Superior temporal gyrus (tissue), 1 donor: ENCODE data around the gene EPHA5.

Experiments used
- DNase-seq: peaks from one replicate; pipeline ENCODE4 v3.0.0-alpha.2; 2016; ENCODE audit errors: extremely low spot score

EPHA5 gene

GRCh38 chr4:65498606-65499005, 171.7 kb downstream of the EPHA5 start:
- DNase-seq: no peak

DNA sequence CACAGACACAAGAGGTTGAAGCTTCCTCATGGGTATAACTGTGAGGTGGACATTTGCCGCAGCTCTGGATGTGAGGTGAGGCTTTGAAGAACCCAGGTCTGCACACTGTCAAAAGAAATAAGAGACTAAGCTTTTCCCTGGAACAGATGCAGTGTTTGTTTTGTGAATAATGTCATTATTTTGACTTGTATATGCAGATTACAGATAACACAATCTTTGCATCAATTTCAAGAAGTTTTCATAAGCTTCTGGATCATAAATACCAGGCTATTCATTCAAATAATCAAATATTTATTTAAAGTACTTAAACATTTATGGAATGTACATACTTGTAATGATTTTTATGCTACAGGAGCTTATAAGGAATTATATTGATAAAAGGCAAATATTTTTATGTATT, 174.8 kb downstream of the EPHA5 start:
- no peak for DNase-seq

GRCh38 chr4:65482410-65482809, 187.9 kb downstream of the EPHA5 start:
- DNase-seq: no peak

DNA sequence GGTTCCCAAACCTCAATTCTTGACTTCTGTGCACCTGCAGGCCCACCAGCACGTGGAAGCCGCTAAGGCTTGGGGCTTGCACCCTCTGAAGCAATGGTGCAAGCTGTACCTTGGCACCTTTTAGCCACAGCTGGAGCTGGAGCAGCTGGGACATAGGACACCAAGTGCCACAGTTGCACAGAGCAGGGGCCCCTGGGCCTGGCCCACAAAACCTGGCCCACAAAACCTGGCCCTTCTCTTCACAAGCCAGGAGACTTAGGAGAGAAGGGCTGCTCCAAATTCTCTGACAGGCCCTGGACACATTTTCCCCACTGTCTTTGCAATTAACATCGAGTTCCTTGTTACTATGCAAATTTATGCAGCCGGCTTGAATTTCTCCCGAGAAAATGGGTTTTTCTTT, 197.8 kb downstream of the EPHA5 start:
- no peak for DNase-seq

GRCh38 chr4:65467068-65467680, 203.1 kb downstream of the EPHA5 start:
- DNase-seq: no peak

DNA sequence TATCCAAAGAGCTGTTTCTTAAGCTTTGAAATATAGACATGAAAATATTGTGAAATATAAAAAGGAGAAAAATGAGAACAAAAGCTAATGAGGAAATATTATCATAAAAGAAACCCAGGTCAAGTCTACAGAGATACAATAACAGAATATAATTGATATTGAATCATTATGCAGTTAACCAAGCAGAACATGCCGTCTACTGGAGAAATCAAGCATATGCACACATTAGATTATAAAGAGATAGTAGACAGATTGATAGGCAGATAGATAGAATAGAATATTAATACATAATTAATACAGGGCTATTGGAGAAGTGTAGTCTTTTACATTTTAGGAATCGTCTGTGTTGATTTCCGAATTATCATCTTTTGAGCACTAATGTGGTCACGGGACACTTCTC, 208.5 kb downstream of the EPHA5 start:
- no peak for DNase-seq

GRCh38 chr4:65457011-65457410, 213.3 kb downstream of the EPHA5 start:
- no peak for DNase-seq

DNA sequence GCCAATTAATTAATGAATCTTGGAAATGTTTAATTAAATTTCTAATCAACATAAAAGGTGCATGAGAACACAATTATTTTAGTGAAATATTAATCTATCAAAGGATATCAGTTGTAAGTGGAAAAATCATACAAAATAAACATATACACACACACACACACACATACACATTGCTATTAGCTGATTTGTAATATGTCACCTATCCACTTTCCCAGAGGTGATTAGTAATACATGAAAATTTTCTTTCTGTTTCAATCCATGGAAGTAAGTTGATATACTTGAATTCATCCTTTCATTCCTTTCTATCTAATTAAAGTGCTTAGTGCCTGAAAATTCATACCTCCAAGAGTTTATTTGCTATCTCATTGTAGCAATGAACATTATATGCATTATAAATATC, 213.7 kb downstream of the EPHA5 start:
- DNase-seq: no peak

- DNase-seq: no peak
Measured at GRCh38 chr4:65453398-65453797, 216.9 kb downstream of the EPHA5 start.

DNA sequence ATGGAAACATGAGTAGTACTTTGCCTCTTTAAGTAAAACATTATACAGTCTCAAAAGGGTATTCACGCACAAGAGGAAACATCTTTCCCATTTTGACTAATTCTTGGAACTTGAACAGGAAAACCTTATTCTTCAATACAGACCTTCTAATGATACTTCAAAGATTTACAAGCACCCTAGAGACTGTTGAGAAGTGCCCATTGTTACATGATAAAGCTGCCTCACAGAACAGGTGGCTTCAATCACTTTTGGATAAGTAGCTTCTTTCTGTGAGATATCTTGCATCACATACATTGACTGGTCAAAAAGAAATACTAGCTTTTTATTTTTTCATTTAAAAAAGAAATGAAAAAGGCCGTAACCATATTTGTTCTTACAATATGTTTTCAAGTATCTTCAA, 219.4 kb downstream of the EPHA5 start:
- no peak for DNase-seq

DNA sequence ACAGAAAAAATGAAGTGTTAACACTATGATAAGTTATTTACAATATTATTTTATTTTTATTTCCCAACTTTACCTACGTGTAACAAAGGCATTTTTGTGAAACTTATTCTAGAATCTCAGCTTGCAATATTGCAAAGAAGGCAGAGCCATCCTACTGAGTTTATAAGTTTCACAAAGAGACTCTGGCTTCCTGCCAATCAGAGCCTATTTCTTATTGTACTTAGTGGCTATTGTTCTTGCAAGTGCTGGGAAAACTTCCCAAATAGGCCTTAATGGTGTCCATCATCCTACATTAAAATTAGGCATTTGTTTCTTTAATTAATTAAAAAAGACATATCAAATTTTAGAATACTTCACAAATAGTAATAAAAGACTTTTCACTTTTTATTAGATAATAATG, 233.2 kb downstream of the EPHA5 start:
- DNase-seq: no peak

- DNase-seq: no peak
Measured at GRCh38 chr4:65422109-65422508, 248.2 kb downstream of the EPHA5 start.

DNA sequence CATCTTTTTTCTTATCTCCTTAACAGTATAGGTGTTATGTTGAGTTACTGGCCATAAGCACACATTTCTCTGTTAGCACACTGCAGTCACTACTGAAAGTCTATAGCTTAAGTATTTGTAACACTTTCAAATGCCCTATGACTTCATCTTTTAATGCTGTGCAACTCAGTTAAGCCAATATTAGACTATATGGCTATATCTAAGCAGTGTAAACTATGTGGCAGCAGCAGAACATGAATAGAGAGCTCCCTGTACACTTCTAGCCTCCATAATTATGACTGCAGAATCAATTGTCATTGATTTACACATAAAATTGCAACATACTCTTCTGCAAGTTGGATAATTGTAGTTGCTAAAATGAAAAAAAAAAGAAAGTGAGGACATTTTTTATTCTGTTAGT, 250.3 kb downstream of the EPHA5 start:
- no peak for DNase-seq

GRCh38 chr4:65416891-65417290, 253.4 kb downstream of the EPHA5 start:
- DNase-seq: no peak

DNA sequence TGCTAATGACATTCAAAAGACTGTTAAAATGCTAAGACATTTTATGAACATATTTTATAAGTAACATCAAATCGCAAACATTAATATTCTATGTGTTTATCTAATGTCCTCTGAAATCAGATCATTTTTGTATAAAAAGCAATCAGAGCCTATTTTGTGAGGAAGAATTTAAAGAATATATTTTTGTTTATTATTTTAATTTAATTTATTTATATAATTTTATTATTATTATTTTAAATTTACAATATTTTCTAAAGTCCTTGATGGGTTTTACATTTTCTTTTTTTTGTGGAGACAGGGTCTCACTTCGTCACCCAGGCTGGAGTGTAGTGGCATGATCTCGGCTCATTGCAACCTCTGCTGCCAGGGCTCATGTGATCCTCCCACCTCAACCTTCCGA, 262.8 kb downstream of the EPHA5 start:
- DNase-seq: no peak

DNA sequence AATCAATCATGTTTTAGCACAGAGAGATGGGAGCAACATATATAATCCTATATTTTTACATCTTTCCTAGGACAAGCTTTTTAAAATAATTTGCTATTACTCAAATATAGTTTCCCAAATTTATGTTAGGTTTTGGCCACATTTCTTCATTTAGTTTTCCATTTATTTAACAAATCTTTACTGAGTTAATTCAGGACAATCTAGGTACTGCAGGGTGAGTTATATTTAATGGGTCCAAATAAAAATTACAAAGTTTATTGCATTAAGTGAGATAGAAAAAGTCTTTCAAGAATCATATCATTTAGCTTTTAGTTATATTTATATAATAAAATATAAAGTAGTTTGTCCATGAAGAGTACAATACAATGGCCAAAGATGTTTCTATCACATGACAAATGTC, 269.2 kb downstream of the EPHA5 start:
- no peak for DNase-seq

- no peak for DNase-seq
Measured at GRCh38 chr4:65399084-65399483, 271.2 kb downstream of the EPHA5 start.

GRCh38 chr4:65393078-65393477, 277.2 kb downstream of the EPHA5 start:
- DNase-seq: no peak

- no peak for DNase-seq
Measured at GRCh38 chr4:65392488-65392887, 277.8 kb downstream of the EPHA5 start.

- DNase-seq: no peak
Measured at GRCh38 chr4:65391814-65392213, 278.5 kb downstream of the EPHA5 start.

- no peak for DNase-seq
Measured at GRCh38 chr4:65391382-65391781, 278.9 kb downstream of the EPHA5 start.

DNA sequence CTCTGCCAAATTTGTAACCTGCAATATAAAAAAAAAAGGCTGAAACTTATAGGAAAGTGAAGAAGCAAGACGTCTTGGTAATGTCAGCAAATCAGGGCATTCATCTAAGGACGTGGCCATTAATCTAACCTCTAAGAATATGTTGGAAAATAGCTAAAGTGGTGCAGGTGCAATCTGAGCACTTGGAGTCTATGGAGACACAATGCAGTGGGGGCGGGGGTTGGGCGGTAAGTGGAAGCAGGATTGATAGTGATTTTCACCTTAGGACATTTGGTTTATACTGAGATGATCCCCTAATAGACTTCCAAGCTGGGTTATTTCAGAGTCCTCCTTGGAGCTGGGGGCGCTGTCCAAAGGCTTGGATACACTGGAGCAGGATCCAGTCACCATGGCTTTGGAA, 283.4 kb downstream of the EPHA5 start:
- no peak for DNase-seq

DNA sequence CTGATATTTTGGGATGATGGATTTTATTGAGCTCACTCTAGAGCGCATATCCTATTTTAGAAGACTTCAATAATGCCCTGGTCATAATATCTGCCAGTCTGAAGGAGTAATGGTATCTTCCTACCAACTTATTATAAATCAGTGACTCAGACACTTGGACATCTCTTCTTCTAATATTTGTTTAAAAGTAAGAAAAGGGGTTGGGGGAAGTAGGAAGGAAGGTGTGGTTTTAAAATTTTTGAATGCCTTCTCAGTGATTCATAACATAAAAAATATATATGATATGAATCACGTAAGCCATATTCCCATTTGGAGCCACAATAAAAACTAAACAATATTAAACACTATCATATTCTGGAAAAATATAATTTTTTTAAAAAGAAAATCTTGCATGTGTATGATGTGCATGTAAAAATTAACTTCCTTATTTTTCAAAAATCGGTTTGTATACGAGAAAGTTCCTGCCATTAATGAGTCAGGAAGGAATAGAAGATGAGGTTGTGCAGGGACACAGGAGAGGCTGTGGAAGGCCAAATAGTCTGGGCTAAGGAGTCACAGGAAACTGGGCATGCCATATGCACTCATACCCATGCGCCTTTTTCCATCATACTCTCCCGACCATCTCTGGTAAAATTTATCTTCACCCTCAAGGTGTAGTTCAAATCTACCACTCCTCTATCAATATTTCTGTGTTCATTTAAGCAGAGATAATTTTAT, 286.5 kb downstream of the EPHA5 start:
- DNase-seq: no peak

DNA sequence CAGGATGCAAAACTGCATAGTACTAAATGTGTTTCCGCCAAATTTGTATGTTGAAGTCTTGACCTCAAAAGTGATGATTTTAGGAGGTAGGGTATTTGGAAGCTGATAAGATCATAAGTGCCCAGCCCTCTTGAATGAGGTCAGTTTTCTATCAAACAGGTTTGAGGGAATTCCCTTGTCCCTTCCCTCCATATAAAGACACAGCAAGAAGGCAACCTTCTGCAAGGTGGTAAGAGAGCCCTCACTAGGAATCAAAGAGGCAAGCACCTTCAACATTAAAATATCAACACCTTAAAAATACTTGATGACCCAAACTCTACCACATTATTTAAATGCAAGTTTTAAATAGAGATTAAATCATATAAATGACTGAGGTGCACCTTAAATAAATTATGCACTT, 288.6 kb downstream of the EPHA5 start:
- no peak for DNase-seq
